Fibroblast of gingiva (primary cell): ENCODE measurements around the gene CNPY4.

Source experiments
- DNase-seq: peaks from one replicate; pipeline ENCODE4 v3.0.0-alpha.2; 2011; ENCODE audit warnings: low read depth

CNPY4 gene

GRCh38 chr7:100148559-100149328 lies 29.3 kb downstream of the CNPY4 start, which contains the start of gene LAMTOR4:
TSS of gene LAMTOR4 (plus strand) at chr7:100148918. CDS start at chr7:100148973, 55 bp downstream.
- peak; percentile 99 for DNase-seq

- DNase-seq: no peak
Measured at GRCh38 chr7:100152404-100152803, 33.0 kb downstream of the CNPY4 start.

- no peak for DNase-seq
Measured at GRCh38 chr7:100152937-100153666, 33.7 kb downstream of the CNPY4 start.

GRCh38 chr7:100153708-100154535 lies 34.5 kb downstream of the CNPY4 start:
- DNase-seq: no peak

- DNase-seq: no peak
Measured at GRCh38 chr7:100154651-100155491, 35.4 kb downstream of the CNPY4 start.

GRCh38 chr7:100155553-100156317 lies 36.3 kb downstream of the CNPY4 start:
- no peak for DNase-seq

GRCh38 chr7:100156331-100157068 lies 37.1 kb downstream of the CNPY4 start:
- no peak for DNase-seq

- no peak for DNase-seq
Measured at GRCh38 chr7:100157069-100157333, 37.6 kb downstream of the CNPY4 start.

GRCh38 chr7:100157334-100158228 lies 38.1 kb downstream of the CNPY4 start:
- peak; percentile 63 for DNase-seq

- DNase-seq: peak; percentile 72
Measured at GRCh38 chr7:100158229-100159098, 39.0 kb downstream of the CNPY4 start, which contains the start of gene TRAPPC14. TSS of gene TRAPPC14 (minus strand) at chr7:100158723. CDS start at chr7:100158499, 224 bp downstream.

GRCh38 chr7:100159099-100159623 lies 39.7 kb downstream of the CNPY4 start:
- no peak for DNase-seq

GRCh38 chr7:100160067-100160466 lies 40.6 kb downstream of the CNPY4 start:
- no peak for DNase-seq

- DNase-seq: no peak
Measured at GRCh38 chr7:100163006-100163531, 43.6 kb downstream of the CNPY4 start.

GRCh38 chr7:100163871-100164270 lies 44.4 kb downstream of the CNPY4 start:
- no peak for DNase-seq

- no peak for DNase-seq
Measured at GRCh38 chr7:100166317-100166940, 47.0 kb downstream of the CNPY4 start.

- no peak for DNase-seq
Measured at GRCh38 chr7:100166970-100167911, 47.8 kb downstream of the CNPY4 start.
